Endodermal cell (in vitro differentiated cells): Measurements from ENCODE around the gene RAD23B. TPM values are rescaled to one million over a fixed set of nuclear protein-coding genes. Genes with fewer than 3 reads are reported as not detected.
"Not testable (repeated sequence)": the region's sequence is repeated elsewhere in the genome, so short reads cannot be mapped to it uniquely, and the experiment has no call there.

Source experiments
- DNase-seq: peaks from one replicate; pipeline ENCODE4 v3.0.0-alpha.2; 2017
- H3K27ac ChIP-seq: 2 replicates; pipeline ENCODE4 v1.5.1; 2013; ENCODE audit warnings: mild to moderate bottlenecking, low read depth, low read length, moderate library complexity
- H3K27me3 ChIP-seq: 2 replicates; pipeline ENCODE4 v1.6.1; 2013; ENCODE audit warnings: mild to moderate bottlenecking, low read length, moderate library complexity; ENCODE audit not compliant: insufficient read depth, control insufficient read depth, poor library complexity, severe bottlenecking
- H3K36me3 ChIP-seq: 2 replicates; pipeline ENCODE4 v1.7.0; 2013; ENCODE audit warnings: mild to moderate bottlenecking, low read length, moderate library complexity; ENCODE audit not compliant: control insufficient read depth, insufficient read depth
- H3K4me1 ChIP-seq: one replicate; pipeline ENCODE4 v1.7.0; 2013; ENCODE audit warnings: low read length; ENCODE audit not compliant: control insufficient read depth, insufficient read depth
- H3K4me3 ChIP-seq: 2 replicates; pipeline ENCODE4 v1.5.1; 2013; ENCODE audit warnings: mild to moderate bottlenecking, low read length, moderate library complexity
- H3K9ac ChIP-seq: 2 replicates; pipeline ENCODE4 v1.6.1; 2013; ENCODE audit warnings: mild to moderate bottlenecking, low read length, moderate library complexity; ENCODE audit not compliant: poor library complexity, severe bottlenecking; ENCODE audit errors: extremely low read depth
- H3K9me3 ChIP-seq: 2 replicates; pipeline ENCODE4 v1.6.1; 2013; ENCODE audit warnings: mild to moderate bottlenecking, low read length, moderate library complexity; ENCODE audit not compliant: control insufficient read depth
- H3K27ac Mint-ChIP-seq: 2 replicates; pipeline ENCODE4 v1.8.0; 2020; ENCODE audit warnings: mixed read lengths
- H3K27me3 Mint-ChIP-seq: 2 replicates; pipeline ENCODE4 v1.8.0; 2021; ENCODE audit warnings: mild to moderate bottlenecking, mixed read lengths; ENCODE audit not compliant: insufficient read depth
- H3K36me3 Mint-ChIP-seq: 2 replicates; pipeline ENCODE4 v1.8.0; 2020; ENCODE audit warnings: low read depth, mixed read lengths
- H3K4me1 Mint-ChIP-seq: 2 replicates; pipeline ENCODE4 v1.8.0; 2020; ENCODE audit warnings: mixed read lengths
- H3K4me3 Mint-ChIP-seq: 2 replicates; pipeline ENCODE4 v1.8.0; 2020; ENCODE audit warnings: mild to moderate bottlenecking, moderate library complexity, mixed read lengths
- H3K9me3 Mint-ChIP-seq: 2 replicates; pipeline ENCODE4 v1.8.0; 2020; ENCODE audit warnings: mild to moderate bottlenecking, mixed read lengths
- WGBS, 2 experiments: methylation state at CpG; one replicate each; pipeline versions ENCODE4 v1.1.5 to v1.1.7; 2013; ENCODE audit warnings: missing lambda C conversion rate in 2 of 2, mixed read lengths in 1 of 2; ENCODE audit not compliant: insufficient coverage in 1 of 2, insufficient read length in 1 of 2; 5-methylcytosine and 5-hydroxymethylcytosine counted together
- total RNA-seq, 2 donors: library from RNA; stranded (reverse); fragmentation: NEBNext Ultra II Directional in 1 of 2; extraction: Animal tissue kit (Norgen Biotek cat#: 25700) in 1 of 2; gene quantifications; 2 replicates in 1 of 2; 3 replicates in 1 of 2; pipeline ENCODE4 v1.2.1, GENCODE V29; 2021
- TF ChIP-seq, protein P1 (sequence below): fragments of 200-600 bp; sonication (generic); conservative IDR thresholded peaks from 2 replicates; pipeline ENCODE4 v1.5.0; 2021; ENCODE audit warnings: antibody characterized with exemption, mild to moderate bottlenecking

Gene RAD23B
- total RNA-seq, 2 donors from 2014 or later: 154 to 167 TPM

DNA sequence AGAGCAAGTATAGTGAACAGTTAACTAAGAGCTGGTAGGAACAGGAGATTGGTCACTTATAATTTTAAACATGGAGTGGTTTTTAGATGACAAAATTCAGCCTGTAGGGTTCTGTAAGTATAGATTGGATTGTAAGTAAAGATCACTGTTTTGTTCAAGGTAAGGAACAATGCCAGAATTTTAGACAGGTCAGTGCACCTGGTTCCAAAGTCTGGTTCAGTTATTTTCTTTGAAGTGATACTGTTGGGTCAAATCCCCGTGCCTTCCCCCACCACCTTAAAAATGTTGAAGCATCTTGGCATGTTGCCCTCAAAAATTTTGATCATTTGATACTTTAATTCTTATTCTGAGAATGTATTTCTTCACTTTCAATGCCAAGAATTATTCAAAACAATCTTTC is 12.9 kb downstream of the RAD23B start:
- Histone ChIP-seq H3K9ac (no peak overlapping the region), H3K9me3 (no peaks in the 10 kb centered on the region), H3K36me3 (peaks cover 59% of the 10 kb centered on the region), H3K4me1 (peaks cover 6% of the 10 kb centered on the region), H3K27ac (no peak overlapping the region), H3K27me3 (no peaks in the 10 kb centered on the region), H3K4me3 (no peak overlapping the region)
- 100% methylated on average over 1 of the region's 1 CpG; no CpG with 5 or more reads in 1 of the 2 experiments for WGBS, 2 experiments
- DNase-seq: no peak
- Mint-ChIP-seq H3K27me3 (no peaks in the 10 kb centered on the region), H3K36me3 (peaks cover 9% of the 10 kb centered on the region), H3K9me3 (no peaks in the 10 kb centered on the region), H3K27ac (peak overlapping the region; percentile 16), H3K4me1 (peaks cover 23% of the 10 kb centered on the region), H3K4me3 (no peak overlapping the region)
- TF ChIP-seq, protein P1, sequence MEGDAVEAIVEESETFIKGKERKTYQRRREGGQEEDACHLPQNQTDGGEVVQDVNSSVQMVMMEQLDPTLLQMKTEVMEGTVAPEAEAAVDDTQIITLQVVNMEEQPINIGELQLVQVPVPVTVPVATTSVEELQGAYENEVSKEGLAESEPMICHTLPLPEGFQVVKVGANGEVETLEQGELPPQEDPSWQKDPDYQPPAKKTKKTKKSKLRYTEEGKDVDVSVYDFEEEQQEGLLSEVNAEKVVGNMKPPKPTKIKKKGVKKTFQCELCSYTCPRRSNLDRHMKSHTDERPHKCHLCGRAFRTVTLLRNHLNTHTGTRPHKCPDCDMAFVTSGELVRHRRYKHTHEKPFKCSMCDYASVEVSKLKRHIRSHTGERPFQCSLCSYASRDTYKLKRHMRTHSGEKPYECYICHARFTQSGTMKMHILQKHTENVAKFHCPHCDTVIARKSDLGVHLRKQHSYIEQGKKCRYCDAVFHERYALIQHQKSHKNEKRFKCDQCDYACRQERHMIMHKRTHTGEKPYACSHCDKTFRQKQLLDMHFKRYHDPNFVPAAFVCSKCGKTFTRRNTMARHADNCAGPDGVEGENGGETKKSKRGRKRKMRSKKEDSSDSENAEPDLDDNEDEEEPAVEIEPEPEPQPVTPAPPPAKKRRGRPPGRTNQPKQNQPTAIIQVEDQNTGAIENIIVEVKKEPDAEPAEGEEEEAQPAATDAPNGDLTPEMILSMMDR: no peak

DNA sequence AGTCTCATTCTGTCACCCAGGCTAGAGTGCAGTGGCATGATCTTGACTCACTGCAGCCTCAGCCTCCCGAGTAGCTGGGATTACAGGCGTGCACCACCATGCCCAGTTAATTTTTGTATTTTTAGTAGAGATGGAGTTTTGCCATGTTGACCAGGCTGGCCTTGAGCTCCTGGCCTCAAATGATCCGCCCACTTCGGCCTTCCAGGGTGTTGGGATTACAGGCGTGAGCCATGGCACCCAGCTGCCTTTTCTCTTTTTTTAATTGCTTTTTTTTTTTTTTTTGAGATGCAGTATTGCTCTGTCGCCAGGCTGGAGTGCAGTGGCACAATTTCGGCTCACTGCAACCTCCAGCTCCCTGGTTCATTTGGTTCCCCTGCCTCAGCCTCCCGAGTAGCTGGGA is 13.5 kb downstream of the RAD23B start:
- not testable (repeated sequence) for H3K27me3 Mint-ChIP-seq, H3K4me3 Mint-ChIP-seq, DNase-seq, H3K4me1 ChIP-seq, H3K9me3 Mint-ChIP-seq, H3K27ac ChIP-seq, H3K9me3 ChIP-seq, H3K27ac Mint-ChIP-seq, H3K9ac ChIP-seq, H3K27me3 ChIP-seq, H3K4me3 ChIP-seq
- WGBS, 2 experiments: 88 to 94% methylated on average over 4 to 8 of the region's 8 CpGs
- H3K4me1 Mint-ChIP-seq: peaks cover 21% of the 10 kb centered on the region
- H3K36me3 ChIP-seq: peaks cover 62% of the 10 kb centered on the region
- H3K36me3 Mint-ChIP-seq: peaks cover 13% of the 10 kb centered on the region

DNA sequence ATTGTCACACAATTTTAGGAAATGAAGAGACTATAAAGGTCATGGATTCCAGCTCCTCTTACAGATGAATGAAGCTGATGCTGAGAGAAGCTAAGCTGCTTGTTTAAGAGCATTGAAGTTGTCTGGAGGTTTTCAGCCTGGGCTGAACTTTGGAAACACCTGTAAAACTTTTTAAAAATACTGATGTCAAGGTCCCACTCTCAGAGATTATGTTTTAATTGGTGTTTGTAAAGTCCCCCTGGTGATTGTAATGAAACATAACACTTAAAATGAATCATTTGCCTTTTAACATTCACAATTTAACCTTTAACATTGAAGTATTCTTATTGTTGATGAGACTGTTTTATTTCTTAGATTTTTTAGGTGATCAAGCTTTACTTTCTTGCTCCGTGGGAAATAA is 16.4 kb downstream of the RAD23B start:
- Mint-ChIP-seq H3K27me3 (no peaks in the 10 kb centered on the region), H3K27ac (no peak overlapping the region), H3K9me3 (no peaks in the 10 kb centered on the region), H3K4me3 (no peak overlapping the region), H3K36me3 (peaks cover 24% of the 10 kb centered on the region), H3K4me1 (peaks cover 8% of the 10 kb centered on the region)
- peaks cover under 1% of the 10 kb centered on the region for H3K4me1 ChIP-seq
- 100% methylated on average over 1 of the region's 1 CpG; no CpG with 5 or more reads in 1 of the 2 experiments for WGBS, 2 experiments
- no peak overlapping the region for H3K9ac ChIP-seq
- H3K27me3 ChIP-seq: no peaks in the 10 kb centered on the region
- TF ChIP-seq, protein P1: peak; percentile 36
- no peak overlapping the region for H3K4me3 ChIP-seq
- peaks cover 65% of the 10 kb centered on the region for H3K36me3 ChIP-seq
- no peak for DNase-seq
- no peaks in the 10 kb centered on the region for H3K9me3 ChIP-seq
- no peak overlapping the region for H3K27ac ChIP-seq

DNA sequence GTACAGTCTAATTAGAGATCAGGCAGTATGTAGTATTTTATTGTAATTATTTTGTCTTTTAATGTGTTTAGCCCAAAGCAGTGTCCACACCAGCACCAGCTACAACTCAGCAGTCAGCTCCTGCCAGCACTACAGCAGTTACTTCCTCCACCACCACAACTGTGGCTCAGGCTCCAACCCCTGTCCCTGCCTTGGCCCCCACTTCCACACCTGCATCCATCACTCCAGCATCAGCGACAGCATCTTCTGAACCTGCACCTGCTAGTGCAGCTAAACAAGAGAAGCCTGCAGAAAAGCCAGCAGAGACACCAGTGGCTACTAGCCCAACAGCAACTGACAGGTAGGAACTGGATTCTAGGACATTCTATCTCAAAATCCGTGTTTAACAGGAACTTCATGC is 23.2 kb downstream of the RAD23B start:
- 88 to 94% methylated on average over 1 to 2 of the region's 2 CpGs for WGBS, 2 experiments
- Mint-ChIP-seq H3K4me1 (peaks cover 22% of the 10 kb centered on the region), H3K27ac (no peak overlapping the region), H3K9me3 (no peaks in the 10 kb centered on the region), H3K27me3 (no peaks in the 10 kb centered on the region), H3K4me3 (no peak overlapping the region), H3K36me3 (peaks cover 68% of the 10 kb centered on the region)
- no peak overlapping the region for H3K9ac ChIP-seq
- no peak overlapping the region for H3K27ac ChIP-seq
- peaks cover 6% of the 10 kb centered on the region for H3K4me1 ChIP-seq
- H3K36me3 ChIP-seq: peaks cover 93% of the 10 kb centered on the region
- no peak for DNase-seq
- no peaks in the 10 kb centered on the region for H3K27me3 ChIP-seq
- TF ChIP-seq, protein P1: no peak
- no peaks in the 10 kb centered on the region for H3K9me3 ChIP-seq
- no peak overlapping the region for H3K4me3 ChIP-seq
